ENCODE results near the gene EMSY. TPM values are rescaled to one million over a fixed set of nuclear protein-coding genes. Genes with fewer than 3 reads are reported as not detected.
"Not testable (repeated sequence)": the region's sequence is repeated elsewhere in the genome, so short reads cannot be mapped to it uniquely, and the experiment has no call there.

EMSY gene
- total and polyA plus RNA-seq, 3 experiments from 2014 or later = 24.5 to 28.8 (median 28.2) TPM

DNA sequence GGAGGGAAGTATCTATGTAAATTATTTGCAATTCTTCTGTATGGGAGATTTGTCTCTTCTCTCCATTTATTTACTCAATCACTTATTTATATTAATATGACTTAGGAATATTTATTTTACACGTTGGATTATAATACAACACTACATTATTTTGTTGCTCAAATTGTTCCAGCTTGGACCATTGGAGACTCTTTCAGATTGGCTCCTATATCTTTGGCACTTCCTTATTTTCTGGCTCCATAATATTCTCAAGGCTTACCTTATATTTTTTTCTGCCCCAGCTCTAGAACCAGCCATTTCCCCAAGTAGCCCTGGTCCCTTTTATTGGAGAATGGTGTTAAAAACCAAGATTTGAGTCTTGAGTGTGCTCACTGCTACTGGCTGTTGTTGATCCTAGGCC, 123.8 kb downstream of the EMSY start:
- Mint-ChIP-seq H3K36me3 (no peaks in the 10 kb centered on the region), H3K27ac (no peak overlapping the region), H3K4me1 (no peaks in the 10 kb centered on the region), H3K4me3 (no peak overlapping the region), H3K27me3 (peaks cover 4 to 26% of the 10 kb centered on the region in 2 donors), H3K9me3 (peaks cover 0 to 2% (median 1%) of the 10 kb centered on the region in 5 donors)
- no peaks in the 10 kb centered on the region for H3K9me3 ChIP-seq (ENCODE audit: low read length)
- H3K4me3 ChIP-seq (ENCODE audit: low read length) = no peak overlapping the region
- no peaks in the 10 kb centered on the region for H3K4me1 ChIP-seq (ENCODE audit: insufficient read depth, low read length)
- ChIA-PET POLR2A (no interaction called here), CTCF (no interaction called here)
- no peak overlapping the region for H3K27ac ChIP-seq (ENCODE audit: low read depth, low read length)
- no peaks in the 10 kb centered on the region for H3K27me3 ChIP-seq (ENCODE audit: insufficient read depth, low read length, poor library complexity, severe bottlenecking)
- no peak for DNase-seq
- no peaks in the 10 kb centered on the region for H3K36me3 ChIP-seq (ENCODE audit: insufficient read depth, low read length)

- H3K9me3 ChIP-seq (ENCODE audit: low read length); H3K4me3 ChIP-seq (ENCODE audit: low read length); DNase-seq; H3K4me1 Mint-ChIP-seq; H3K27me3 ChIP-seq (ENCODE audit: insufficient read depth, low read length, poor library complexity, severe bottlenecking); H3K9me3 Mint-ChIP-seq; H3K27ac Mint-ChIP-seq; H3K36me3 ChIP-seq (ENCODE audit: insufficient read depth, low read length); H3K4me1 ChIP-seq (ENCODE audit: insufficient read depth, low read length); H3K27ac ChIP-seq (ENCODE audit: low read depth, low read length); H3K36me3 Mint-ChIP-seq; POLR2A ChIA-PET: not testable (repeated sequence)
- peak overlapping the region in 1 of 7 donors; percentile 10 for H3K4me3 Mint-ChIP-seq
- CTCF ChIA-PET = interaction anchor here (0.6 kb wide), 1 partner anchor 50 kb away, joined by 3 read pairs; no protein-coding TSS in a partner anchor
- peaks cover 9 to 35% of the 10 kb centered on the region in 2 donors for H3K27me3 Mint-ChIP-seq
These were observed 127.5 kb downstream of the EMSY start for GRCh38 chr11:76572181-76572875.

- no peak for DNase-seq
- Mint-ChIP-seq H3K4me1 (no peaks in the 10 kb centered on the region), H3K4me3 (no peak overlapping the region), H3K36me3 (peaks cover 0 to 5% (median 0%) of the 10 kb centered on the region in 3 donors), H3K9me3 (no peaks in the 10 kb centered on the region), H3K27me3 (peaks cover 9 to 39% of the 10 kb centered on the region in 2 donors), H3K27ac (no peak overlapping the region)
- ChIA-PET POLR2A (no interaction called here), CTCF (no interaction called here)
- Histone ChIP-seq H3K27ac (ENCODE audit: low read depth, low read length) (no peak overlapping the region), H3K4me1 (ENCODE audit: insufficient read depth, low read length) (no peaks in the 10 kb centered on the region), H3K27me3 (ENCODE audit: insufficient read depth, low read length, poor library complexity, severe bottlenecking) (no peaks in the 10 kb centered on the region), H3K9me3 (ENCODE audit: low read length) (no peaks in the 10 kb centered on the region), H3K36me3 (ENCODE audit: insufficient read depth, low read length) (no peaks in the 10 kb centered on the region), H3K4me3 (ENCODE audit: low read length) (no peak overlapping the region)
These were observed 129.6 kb downstream of the EMSY start for GRCh38 chr11:76574406-76574805.

DNA sequence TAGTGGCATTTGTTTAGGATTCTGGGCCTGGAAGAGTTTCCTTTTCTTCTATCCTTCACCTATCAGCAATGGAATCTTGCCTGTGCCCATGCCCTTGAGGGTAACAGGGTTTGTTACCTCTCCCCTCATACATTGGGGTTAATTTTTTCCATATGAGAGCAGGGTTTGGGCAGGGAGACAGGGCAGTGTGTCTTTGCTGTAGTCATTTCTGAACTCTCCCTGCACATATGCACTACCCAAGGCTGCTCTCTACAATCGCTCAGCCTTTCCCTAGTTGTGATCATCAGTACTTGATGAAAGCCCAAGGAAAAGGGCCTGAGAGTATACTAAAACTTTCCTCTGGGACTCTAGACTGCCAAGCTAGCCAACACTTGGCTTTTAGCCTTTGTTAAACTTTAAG, 130.1 kb downstream of the EMSY start:
- Mint-ChIP-seq H3K4me3 (peak overlapping the region in 1 of 7 donors; percentile 8), H3K9me3 (no peaks in the 10 kb centered on the region), H3K36me3 (peaks cover 0 to 5% (median 0%) of the 10 kb centered on the region in 3 donors), H3K27ac (no peak overlapping the region), H3K27me3 (peaks cover 9 to 39% of the 10 kb centered on the region in 2 donors), H3K4me1 (no peaks in the 10 kb centered on the region)
- no peaks in the 10 kb centered on the region for H3K4me1 ChIP-seq (ENCODE audit: insufficient read depth, low read length)
- H3K4me3 ChIP-seq (ENCODE audit: low read length) = no peak overlapping the region
- CTCF ChIA-PET = no interaction called here
- DNase-seq = no peak
- H3K27me3 ChIP-seq (ENCODE audit: insufficient read depth, low read length, poor library complexity, severe bottlenecking) = no peaks in the 10 kb centered on the region
- H3K9me3 ChIP-seq (ENCODE audit: low read length) = no peaks in the 10 kb centered on the region
- no peak overlapping the region for H3K27ac ChIP-seq (ENCODE audit: low read depth, low read length)
- POLR2A ChIA-PET = no interaction called here
- no peaks in the 10 kb centered on the region for H3K36me3 ChIP-seq (ENCODE audit: insufficient read depth, low read length)

DNA sequence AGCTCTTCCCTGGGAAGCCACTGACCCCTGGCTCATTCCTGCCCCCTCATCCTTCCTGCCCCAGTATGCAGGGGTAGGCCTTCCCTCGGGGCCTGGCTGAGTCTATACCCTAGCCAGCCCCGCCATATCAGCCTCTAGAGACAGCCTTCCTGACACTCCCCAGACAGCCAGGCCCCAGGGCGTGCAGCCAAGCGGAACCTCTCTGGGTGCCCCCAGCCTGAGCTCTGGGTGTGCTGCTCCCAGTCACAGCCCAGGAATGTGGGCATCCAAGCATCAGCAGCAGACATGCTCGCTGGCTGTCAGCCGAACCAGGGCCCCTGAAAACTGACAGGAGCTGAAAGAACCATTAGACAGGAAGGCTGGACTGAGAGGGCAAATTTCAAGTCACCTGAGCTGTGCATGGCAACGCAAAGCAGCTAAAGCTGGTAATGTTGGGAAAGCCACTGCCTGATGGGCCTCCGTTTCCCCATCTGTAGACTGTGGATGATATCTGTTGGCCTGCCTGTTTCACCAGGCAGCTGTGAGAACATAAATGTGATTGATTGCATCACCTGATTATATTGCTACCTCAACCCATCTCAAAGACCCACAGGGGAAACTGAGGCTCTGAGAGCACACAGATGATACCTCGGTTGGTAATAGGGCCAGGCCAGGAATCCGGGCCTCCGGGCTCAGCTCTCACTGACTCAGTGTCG, 132.6 kb downstream of the EMSY start:
- no peaks in the 10 kb centered on the region for H3K4me1 Mint-ChIP-seq
- POLR2A ChIA-PET = no interaction called here
- H3K36me3 ChIP-seq (ENCODE audit: insufficient read depth, low read length) = no peaks in the 10 kb centered on the region
- no peaks in the 10 kb centered on the region for H3K9me3 Mint-ChIP-seq
- no peaks in the 10 kb centered on the region for H3K4me1 ChIP-seq (ENCODE audit: insufficient read depth, low read length)
- no peaks in the 10 kb centered on the region for H3K9me3 ChIP-seq (ENCODE audit: low read length)
- H3K27ac Mint-ChIP-seq = no peak overlapping the region
- CTCF ChIA-PET = no interaction called here
- DNase-seq = no peak
- H3K36me3 Mint-ChIP-seq = peaks cover 0 to 5% (median 0%) of the 10 kb centered on the region in 3 donors
- no peak overlapping the region for H3K4me3 Mint-ChIP-seq
- H3K27me3 ChIP-seq (ENCODE audit: insufficient read depth, low read length, poor library complexity, severe bottlenecking) = no peaks in the 10 kb centered on the region
- H3K27ac ChIP-seq (ENCODE audit: low read depth, low read length) = no peak overlapping the region
- H3K4me3 ChIP-seq (ENCODE audit: low read length) = no peak overlapping the region
- peaks cover 13 to 32% of the 10 kb centered on the region in 2 donors for H3K27me3 Mint-ChIP-seq

DNA sequence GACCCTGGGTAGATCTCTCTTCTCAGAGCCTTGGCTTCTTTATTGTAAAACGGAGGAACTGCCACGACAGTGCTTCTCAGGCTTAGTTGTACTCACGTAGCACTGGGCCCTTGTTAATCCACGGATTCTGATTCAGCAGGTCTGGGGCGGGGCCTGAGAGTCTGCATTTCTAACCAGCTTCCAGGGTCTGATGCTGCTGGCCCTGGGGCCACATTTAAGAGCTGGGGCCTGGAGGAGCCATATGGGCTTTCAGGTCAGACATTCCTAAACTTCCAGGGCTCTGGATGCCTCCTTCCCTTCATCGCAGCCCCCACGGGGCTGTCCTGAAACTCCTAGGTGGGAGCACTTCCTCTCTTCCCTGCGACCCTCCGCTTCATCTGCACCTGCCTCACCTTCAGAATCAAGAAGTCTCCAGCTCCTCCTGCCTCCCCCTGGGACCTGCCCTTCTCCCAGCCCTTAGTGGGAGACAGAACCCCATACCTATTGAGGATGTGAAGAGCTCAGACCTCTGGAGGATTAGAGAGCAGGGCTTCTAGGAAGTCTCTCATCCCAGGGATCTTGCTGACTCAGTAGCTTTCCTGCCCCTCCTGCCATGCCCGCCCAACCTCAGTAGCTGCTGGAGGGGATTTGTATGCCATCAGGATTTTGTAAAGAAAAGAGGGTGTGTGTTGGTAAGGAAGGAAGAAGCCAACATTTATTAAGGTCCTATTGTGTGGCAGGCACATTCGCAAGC, 133.3 kb downstream of the EMSY start:
- ChIA-PET CTCF (no interaction called here), POLR2A (no interaction called here)
- no peaks in the 10 kb centered on the region for H3K36me3 ChIP-seq (ENCODE audit: insufficient read depth, low read length)
- Mint-ChIP-seq H3K36me3 (peaks cover 0 to 5% (median 0%) of the 10 kb centered on the region in 3 donors), H3K27ac (no peak overlapping the region), H3K4me3 (no peak overlapping the region), H3K9me3 (no peaks in the 10 kb centered on the region), H3K4me1 (no peaks in the 10 kb centered on the region), H3K27me3 (peaks cover 13 to 32% of the 10 kb centered on the region in 2 donors)
- no peak overlapping the region for H3K27ac ChIP-seq (ENCODE audit: low read depth, low read length)
- no peaks in the 10 kb centered on the region for H3K9me3 ChIP-seq (ENCODE audit: low read length)
- H3K4me1 ChIP-seq (ENCODE audit: insufficient read depth, low read length) = no peaks in the 10 kb centered on the region
- no peaks in the 10 kb centered on the region for H3K27me3 ChIP-seq (ENCODE audit: insufficient read depth, low read length, poor library complexity, severe bottlenecking)
- no peak overlapping the region for H3K4me3 ChIP-seq (ENCODE audit: low read length)
- no peak for DNase-seq

DNA sequence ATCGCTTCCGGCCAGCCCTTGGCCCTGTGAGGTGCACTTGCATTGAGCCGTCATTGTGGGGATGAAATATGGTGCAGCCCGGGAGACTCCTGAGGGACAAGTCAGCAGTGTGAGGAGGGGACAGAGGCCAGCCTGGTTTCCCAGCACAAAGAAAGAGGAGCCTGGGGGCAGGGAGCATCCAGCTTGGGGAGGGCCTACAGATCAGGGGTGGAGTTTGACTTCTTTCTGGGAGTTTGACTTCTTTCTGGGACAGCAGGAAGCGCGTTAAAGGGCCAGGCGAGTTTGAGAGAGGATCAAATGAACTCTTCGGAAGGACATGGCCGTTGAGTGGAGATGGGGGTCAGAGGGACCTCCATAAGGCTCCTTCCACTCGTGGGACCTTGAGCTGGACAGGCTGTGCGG, 133.8 kb downstream of the EMSY start:
- H3K27me3 Mint-ChIP-seq = peaks cover 10 to 31% of the 10 kb centered on the region in 2 donors
- H3K27ac Mint-ChIP-seq = no peak overlapping the region
- Histone ChIP-seq H3K27ac (ENCODE audit: low read depth, low read length) (no peak overlapping the region), H3K9me3 (ENCODE audit: low read length) (no peaks in the 10 kb centered on the region), H3K4me1 (ENCODE audit: insufficient read depth, low read length) (no peaks in the 10 kb centered on the region), H3K27me3 (ENCODE audit: insufficient read depth, low read length, poor library complexity, severe bottlenecking) (no peaks in the 10 kb centered on the region), H3K4me3 (ENCODE audit: low read length) (no peak overlapping the region), H3K36me3 (ENCODE audit: insufficient read depth, low read length) (no peaks in the 10 kb centered on the region)
- peaks cover 0 to 5% (median 0%) of the 10 kb centered on the region in 3 donors for H3K36me3 Mint-ChIP-seq
- POLR2A ChIA-PET = no interaction called here
- H3K9me3 Mint-ChIP-seq = no peaks in the 10 kb centered on the region
- CTCF ChIA-PET = no interaction called here
- H3K4me1 Mint-ChIP-seq = no peaks in the 10 kb centered on the region
- no peak overlapping the region for H3K4me3 Mint-ChIP-seq
- DNase-seq = no peak

- Mint-ChIP-seq H3K9me3 (no peaks in the 10 kb centered on the region), H3K4me1 (no peaks in the 10 kb centered on the region), H3K27ac (no peak overlapping the region), H3K27me3 (peaks cover 6 to 26% of the 10 kb centered on the region in 2 donors), H3K36me3 (peaks cover 0 to 5% (median 0%) of the 10 kb centered on the region in 3 donors), H3K4me3 (no peak overlapping the region)
- Histone ChIP-seq H3K27me3 (ENCODE audit: insufficient read depth, low read length, poor library complexity, severe bottlenecking) (no peaks in the 10 kb centered on the region), H3K4me1 (ENCODE audit: insufficient read depth, low read length) (no peaks in the 10 kb centered on the region), H3K9me3 (ENCODE audit: low read length) (no peaks in the 10 kb centered on the region), H3K27ac (ENCODE audit: low read depth, low read length) (no peak overlapping the region), H3K4me3 (ENCODE audit: low read length) (no peak overlapping the region), H3K36me3 (ENCODE audit: insufficient read depth, low read length) (no peaks in the 10 kb centered on the region)
- DNase-seq = no peak
- CTCF ChIA-PET = no interaction called here
- POLR2A ChIA-PET = no interaction called here
These were observed 134.4 kb downstream of the EMSY start for GRCh38 chr11:76579056-76579751.

Data from CD8-positive, alpha-beta memory T cell (primary cell).